KOPT-K1 (cell line): Measurements from ENCODE around the gene BLOC1S3.

Source experiments
- H3K27ac ChIP-seq: fragments of 200-600 bp; sonication (generic); 2 replicates; pipeline ENCODE4 v1.5.1; 2016; ENCODE audit warnings: antibody characterized with exemption, mild to moderate bottlenecking, low read depth, low read length; ENCODE audit not compliant: poor library complexity, severe bottlenecking
- H3K36me3 ChIP-seq: fragments of 200-600 bp; sonication (generic); 2 replicates; pipeline ENCODE4 v1.5.1; 2017; ENCODE audit warnings: antibody characterized with exemption, mild to moderate bottlenecking, low read length, moderate library complexity; ENCODE audit not compliant: insufficient read depth
- H3K9me3 ChIP-seq: fragments of 200-600 bp; sonication (generic); 2 replicates; pipeline ENCODE4 v1.5.1; 2017; ENCODE audit warnings: antibody characterized with exemption, low read length, mild to moderate bottlenecking; ENCODE audit not compliant: insufficient read depth, poor library complexity, severe bottlenecking

Gene BLOC1S3

GRCh38 chr19:45152504-45153338 is 25.9 kb upstream of the BLOC1S3 start:
- Histone ChIP-seq H3K36me3 (peaks cover 7% of the 10 kb centered on the region; the same call in 1 of the 2 replicates), H3K9me3 (no peaks in the 10 kb centered on the region)

GRCh38 chr19:45153339-45154063 is 25.1 kb upstream of the BLOC1S3 start:
- Histone ChIP-seq H3K9me3 (no peaks in the 10 kb centered on the region), H3K27ac (no peak overlapping the region), H3K36me3 (peaks cover 7% of the 10 kb centered on the region; the same call in 1 of the 2 replicates)

More at GRCh38 chr19:45152504-45153338, 25.9 kb upstream of the BLOC1S3 start:
- H3K27ac ChIP-seq = no peak overlapping the region

GRCh38 chr19:45154064-45154827 is 24.3 kb upstream of the BLOC1S3 start:
- Histone ChIP-seq H3K9me3 (no peaks in the 10 kb centered on the region), H3K27ac (no peak overlapping the region), H3K36me3 (peaks cover 7% of the 10 kb centered on the region; the same call in 1 of the 2 replicates)

- H3K27ac ChIP-seq = no peak overlapping the region
- H3K9me3 ChIP-seq = no peaks in the 10 kb centered on the region
- H3K36me3 ChIP-seq = no peaks in the 10 kb centered on the region
Observed at GRCh38 chr19:45156011-45156630, 22.5 kb upstream of the BLOC1S3 start.

- Histone ChIP-seq H3K9me3 (no peaks in the 10 kb centered on the region), H3K27ac (no peak overlapping the region), H3K36me3 (no peaks in the 10 kb centered on the region)
Observed at GRCh38 chr19:45156751-45157150, 21.8 kb upstream of the BLOC1S3 start.

- H3K9me3 ChIP-seq = no peaks in the 10 kb centered on the region
- H3K36me3 ChIP-seq = no peaks in the 10 kb centered on the region
- no peak overlapping the region for H3K27ac ChIP-seq
Observed at GRCh38 chr19:45158503-45159209, 19.9 kb upstream of the BLOC1S3 start.

- Histone ChIP-seq H3K9me3 (no peaks in the 10 kb centered on the region), H3K27ac (no peak overlapping the region), H3K36me3 (no peaks in the 10 kb centered on the region)
Observed at GRCh38 chr19:45159210-45159970, 19.2 kb upstream of the BLOC1S3 start.

- Histone ChIP-seq H3K9me3 (no peaks in the 10 kb centered on the region), H3K27ac (no peak overlapping the region), H3K36me3 (no peaks in the 10 kb centered on the region)
Observed at GRCh38 chr19:45159971-45160324, 18.6 kb upstream of the BLOC1S3 start.

GRCh38 chr19:45160870-45161737 is 17.5 kb upstream of the BLOC1S3 start, which contains the start of gene NKPD1:
Gene NKPD1, minus strand, starts transcription at chr19:45160982. Its CDS starts 832 bp downstream, at chr19:45160150.
- Histone ChIP-seq H3K36me3 (no peaks in the 10 kb centered on the region), H3K27ac (no peak within 1 kb of the TSS), H3K9me3 (no peaks in the 10 kb centered on the region)

- H3K27ac ChIP-seq = no peak overlapping the region
Observed at GRCh38 chr19:45161738-45162607, 16.6 kb upstream of the BLOC1S3 start.

GRCh38 chr19:45162608-45163143 is 15.9 kb upstream of the BLOC1S3 start:
- Histone ChIP-seq H3K9me3 (no peaks in the 10 kb centered on the region), H3K36me3 (no peaks in the 10 kb centered on the region), H3K27ac (no peak overlapping the region)

More at GRCh38 chr19:45161738-45162607, 16.6 kb upstream of the BLOC1S3 start:
- H3K36me3 ChIP-seq = no peaks in the 10 kb centered on the region
- no peaks in the 10 kb centered on the region for H3K9me3 ChIP-seq

GRCh38 chr19:45163156-45163555 is 15.4 kb upstream of the BLOC1S3 start:
- H3K27ac ChIP-seq = no peak overlapping the region
- H3K36me3 ChIP-seq = no peaks in the 10 kb centered on the region
- no peaks in the 10 kb centered on the region for H3K9me3 ChIP-seq
